Measurements from ENCODE around the gene ZNF587. TPM values are rescaled to one million over a fixed set of nuclear protein-coding genes. Genes with fewer than 3 reads are reported as not detected.

ZNF587 gene
- total and polyA plus RNA-seq, 10 of the 15 experiments (the other 5 are each of a cell fraction or from before 2014, with no cell fraction given): 1.9 to 27.8 (median 13.5) TPM

- ATAC-seq (peak; percentile 70), FAIRE-seq (no peak), DNase-seq (ENCODE audit: low read depth, low spot score) (no peak)
- 47% methylated on average over 6 of the region's 6 CpGs for WGBS (ENCODE audit: insufficient coverage, insufficient replicate concordance, low lambda C conversion rate, missing lambda C conversion rate)
- peaks cover 0 to 3% of the 10 kb centered on the region in 2 experiments; a peak in 3 of 4 replicates for H3K36me3 ChIP-seq (ENCODE audit: control insufficient read depth in 2 of 2, insufficient read depth in 2 of 2, low read length in 1 of 2)
- H3K4me2 ChIP-seq (ENCODE audit: control insufficient read depth, insufficient read depth): 0 out of 2 replicates have a peak overlapping the region, but pooled peaks have one; percentile 17
- H3K4me3 ChIP-seq: no peak overlapping the region
- ChIA-PET CTCF (interaction anchor here (0.9 to 1.3 kb wide), 2 partner anchors 11 to 440 kb away, joined by 3 to 5 read pairs; no protein-coding TSS in a partner anchor), RAD21 (ENCODE audit: unreplicated experiment) (no interaction called here), POLR2A (no interaction called here), SMC1A (ENCODE audit: uncharacterized antibody, unreplicated experiment) (interaction anchor here (1.2 kb wide), 1 partner anchor 167 kb away, joined by 3 read pairs; no protein-coding TSS in a partner anchor)
- H2AFZ ChIP-seq (ENCODE audit: control insufficient read depth, low read depth, low read length): no peak overlapping the region
- no peaks in the 10 kb centered on the region for H3K4me1 ChIP-seq (ENCODE audit: control insufficient read depth, insufficient read depth, low read length)
- in situ Hi-C loops (cut with MboI) (no loop called here), intact Hi-C loops (cut with micrococcal nuclease; ENCODE audit: unreplicated experiment) (no loop called here)
- no peak for TF ChIP-seq POLR2A (IDR thresholded peaks at IDR 0.05; ENCODE audit: low read depth, low read length)
- TF ChIP-seq PAX5 (IDR thresholded peaks at IDR 0.05; ENCODE audit: borderline replicate concordance, low read depth, low read length): no peak
- no peak for TF ChIP-seq RUNX3 (IDR thresholded peaks at IDR 0.05; ENCODE audit: low read length)
- TF ChIP-seq EED (IDR thresholded peaks at IDR 0.05; ENCODE audit: low read depth): no peak
- TF ChIP-seq CBX3 (IDR thresholded peaks at IDR 0.05; ENCODE audit: borderline replicate concordance, low read depth): no peak
- TF ChIP-seq RB1 (IDR thresholded peaks at IDR 0.05; ENCODE audit: borderline replicate concordance): no peak
- TF ChIP-seq FOXM1 (IDR thresholded peaks at IDR 0.05; ENCODE audit: low read depth, low read length): no peak
- no peak overlapping the region for H3K27ac ChIP-seq (ENCODE audit: control insufficient read depth, insufficient read depth)
- H3K9ac ChIP-seq (ENCODE audit: control insufficient read depth, insufficient read depth, low read length): no peak overlapping the region
- no TSS peak for BruUV-seq (replicated peaks)
- H3K27me3 ChIP-seq (replicated peaks in 1 of 2; ENCODE audit: control insufficient read depth in 2 of 2, insufficient read depth in 2 of 2, low read length in 1 of 2): no peaks in the 10 kb centered on the region
- no peaks in the 10 kb centered on the region for H4K20me1 ChIP-seq (ENCODE audit: control insufficient read depth, insufficient read depth)
- H3K9me3 ChIP-seq (replicated peaks; ENCODE audit: control insufficient read depth, insufficient read depth, low read length): peaks cover 1% of the 10 kb centered on the region
- H3K79me2 ChIP-seq (ENCODE audit: control insufficient read depth, insufficient read depth, low read length): no peaks in the 10 kb centered on the region
Measured at GRCh38 chr19:57905258-57905657, 55.6 kb downstream of the ZNF587 start.

DNA sequence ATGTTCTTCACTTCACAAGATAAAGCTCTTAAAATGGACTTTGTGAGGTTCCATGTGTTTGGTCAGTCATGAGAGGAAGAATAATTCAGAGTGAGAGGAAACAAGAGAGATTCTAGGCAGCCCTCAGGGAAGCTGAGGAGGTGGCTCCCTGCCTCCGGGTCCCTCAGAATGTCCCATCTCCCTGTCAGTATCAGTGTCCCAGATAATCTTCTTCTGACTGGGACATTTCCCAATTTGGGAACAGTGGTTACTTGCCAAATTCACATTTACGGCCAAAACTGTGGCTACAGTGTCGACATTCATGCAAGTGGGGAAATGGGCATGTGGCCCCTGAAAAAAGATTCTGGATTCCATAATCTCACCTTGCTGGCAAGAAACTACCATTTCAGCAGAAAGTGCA is 57.7 kb downstream of the ZNF587 start:
- RAD21 ChIA-PET (ENCODE audit: unreplicated experiment): no interaction called here
- no peaks in the 10 kb centered on the region for H3K4me1 ChIP-seq (ENCODE audit: control insufficient read depth, insufficient read depth, low read length)
- 100% methylated on average over 3 of the region's 3 CpGs for WGBS (ENCODE audit: insufficient coverage, insufficient replicate concordance, low lambda C conversion rate, missing lambda C conversion rate)
- no peak for ATAC-seq
- H2AFZ ChIP-seq (ENCODE audit: control insufficient read depth, low read depth, low read length): no peak overlapping the region
- FAIRE-seq: no peak
- H3K36me3 ChIP-seq (ENCODE audit: control insufficient read depth in 2 of 2, insufficient read depth in 2 of 2, low read length in 1 of 2): peaks cover 5 to 7% of the 10 kb centered on the region in 2 experiments; a peak in 3 of 4 replicates
- H3K4me3 ChIP-seq: no peak overlapping the region
- no peaks in the 10 kb centered on the region for H3K27me3 ChIP-seq (replicated peaks in 1 of 2; ENCODE audit: control insufficient read depth in 2 of 2, insufficient read depth in 2 of 2, low read length in 1 of 2)
- BruUV-seq (replicated peaks): no TSS peak
- POLR2A ChIA-PET: interaction anchor here (0.8 kb wide), 1 partner anchor 330 kb away, joined by 3 read pairs; no protein-coding TSS in a partner anchor
- intact Hi-C loops (cut with micrococcal nuclease; ENCODE audit: unreplicated experiment) (no loop called here), in situ Hi-C loops (cut with MboI) (no loop called here)
- H3K4me2 ChIP-seq (ENCODE audit: control insufficient read depth, insufficient read depth): no peak overlapping the region
- H3K9ac ChIP-seq (ENCODE audit: control insufficient read depth, insufficient read depth, low read length): no peak overlapping the region
- no peak for DNase-seq (ENCODE audit: low read depth, low spot score)
- peaks cover 11% of the 10 kb centered on the region for H3K9me3 ChIP-seq (replicated peaks; ENCODE audit: control insufficient read depth, insufficient read depth, low read length)
- TF ChIP-seq, protein P1, sequence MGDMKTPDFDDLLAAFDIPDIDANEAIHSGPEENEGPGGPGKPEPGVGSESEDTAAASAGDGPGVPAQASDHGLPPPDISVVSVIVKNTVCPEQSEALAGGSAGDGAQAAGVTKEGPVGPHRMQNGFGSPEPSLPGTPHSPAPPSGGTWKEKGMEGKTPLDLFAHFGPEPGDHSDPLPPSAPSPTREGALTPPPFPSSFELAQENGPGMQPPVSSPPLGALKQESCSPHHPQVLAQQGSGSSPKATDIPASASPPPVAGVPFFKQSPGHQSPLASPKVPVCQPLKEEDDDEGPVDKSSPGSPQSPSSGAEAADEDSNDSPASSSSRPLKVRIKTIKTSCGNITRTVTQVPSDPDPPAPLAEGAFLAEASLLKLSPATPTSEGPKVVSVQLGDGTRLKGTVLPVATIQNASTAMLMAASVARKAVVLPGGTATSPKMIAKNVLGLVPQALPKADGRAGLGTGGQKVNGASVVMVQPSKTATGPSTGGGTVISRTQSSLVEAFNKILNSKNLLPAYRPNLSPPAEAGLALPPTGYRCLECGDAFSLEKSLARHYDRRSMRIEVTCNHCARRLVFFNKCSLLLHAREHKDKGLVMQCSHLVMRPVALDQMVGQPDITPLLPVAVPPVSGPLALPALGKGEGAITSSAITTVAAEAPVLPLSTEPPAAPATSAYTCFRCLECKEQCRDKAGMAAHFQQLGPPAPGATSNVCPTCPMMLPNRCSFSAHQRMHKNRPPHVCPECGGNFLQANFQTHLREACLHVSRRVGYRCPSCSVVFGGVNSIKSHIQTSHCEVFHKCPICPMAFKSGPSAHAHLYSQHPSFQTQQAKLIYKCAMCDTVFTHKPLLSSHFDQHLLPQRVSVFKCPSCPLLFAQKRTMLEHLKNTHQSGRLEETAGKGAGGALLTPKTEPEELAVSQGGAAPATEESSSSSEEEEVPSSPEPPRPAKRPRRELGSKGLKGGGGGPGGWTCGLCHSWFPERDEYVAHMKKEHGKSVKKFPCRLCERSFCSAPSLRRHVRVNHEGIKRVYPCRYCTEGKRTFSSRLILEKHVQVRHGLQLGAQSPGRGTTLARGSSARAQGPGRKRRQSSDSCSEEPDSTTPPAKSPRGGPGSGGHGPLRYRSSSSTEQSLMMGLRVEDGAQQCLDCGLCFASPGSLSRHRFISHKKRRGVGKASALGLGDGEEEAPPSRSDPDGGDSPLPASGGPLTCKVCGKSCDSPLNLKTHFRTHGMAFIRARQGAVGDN (IDR thresholded peaks at IDR 0.05): no peak
- TF ChIP-seq ETV6 (conservative IDR thresholded peaks at IDR 0.05 in 1 of 2, IDR thresholded peaks at IDR 0.05 in 1 of 2; ENCODE audit: borderline replicate concordance in 1 of 2, low read depth in 1 of 2): no peak
- no peak for TF ChIP-seq RUNX3 (IDR thresholded peaks at IDR 0.05; ENCODE audit: low read length)
- TF ChIP-seq, protein P2, sequence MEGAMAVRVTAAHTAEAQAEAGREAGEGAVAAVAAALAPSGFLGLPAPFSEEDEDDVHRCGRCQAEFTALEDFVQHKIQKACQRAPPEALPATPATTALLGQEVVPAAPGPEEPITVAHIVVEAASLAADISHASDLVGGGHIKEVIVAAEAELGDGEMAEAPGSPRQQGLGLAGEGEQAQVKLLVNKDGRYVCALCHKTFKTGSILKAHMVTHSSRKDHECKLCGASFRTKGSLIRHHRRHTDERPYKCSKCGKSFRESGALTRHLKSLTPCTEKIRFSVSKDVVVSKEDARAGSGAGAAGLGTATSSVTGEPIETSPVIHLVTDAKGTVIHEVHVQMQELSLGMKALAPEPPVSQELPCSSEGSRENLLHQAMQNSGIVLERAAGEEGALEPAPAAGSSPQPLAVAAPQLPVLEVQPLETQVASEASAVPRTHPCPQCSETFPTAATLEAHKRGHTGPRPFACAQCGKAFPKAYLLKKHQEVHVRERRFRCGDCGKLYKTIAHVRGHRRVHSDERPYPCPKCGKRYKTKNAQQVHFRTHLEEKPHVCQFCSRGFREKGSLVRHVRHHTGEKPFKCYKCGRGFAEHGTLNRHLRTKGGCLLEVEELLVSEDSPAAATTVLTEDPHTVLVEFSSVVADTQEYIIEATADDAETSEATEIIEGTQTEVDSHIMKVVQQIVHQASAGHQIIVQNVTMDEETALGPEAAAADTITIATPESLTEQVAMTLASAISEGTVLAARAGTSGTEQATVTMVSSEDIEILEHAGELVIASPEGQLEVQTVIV (IDR thresholded peaks at IDR 0.05; ENCODE audit: borderline replicate concordance, partially characterized antibody): no peak
- H4K20me1 ChIP-seq (ENCODE audit: control insufficient read depth, insufficient read depth): no peaks in the 10 kb centered on the region
- CTCF ChIA-PET: interaction anchor here (1.6 kb wide), 1 partner anchor 11 kb away, joined by 3 read pairs; no protein-coding TSS in a partner anchor
- H3K27ac ChIP-seq (ENCODE audit: control insufficient read depth, insufficient read depth): no peak overlapping the region
- SMC1A ChIA-PET (ENCODE audit: uncharacterized antibody, unreplicated experiment): no interaction called here
- no peaks in the 10 kb centered on the region for H3K79me2 ChIP-seq (ENCODE audit: control insufficient read depth, insufficient read depth, low read length)

All from GM12878 (cell line).